8988T (cell line): ENCODE data around the gene CAPN2.
"Not testable (repeated sequence)": the region's sequence is repeated elsewhere in the genome, so short reads cannot be mapped to it uniquely, and the experiment has no call there.

ENCODE experiments used
- DNase-seq: peaks from one replicate; pipeline ENCODE4 v3.0.0; 2011

Gene CAPN2

DNA sequence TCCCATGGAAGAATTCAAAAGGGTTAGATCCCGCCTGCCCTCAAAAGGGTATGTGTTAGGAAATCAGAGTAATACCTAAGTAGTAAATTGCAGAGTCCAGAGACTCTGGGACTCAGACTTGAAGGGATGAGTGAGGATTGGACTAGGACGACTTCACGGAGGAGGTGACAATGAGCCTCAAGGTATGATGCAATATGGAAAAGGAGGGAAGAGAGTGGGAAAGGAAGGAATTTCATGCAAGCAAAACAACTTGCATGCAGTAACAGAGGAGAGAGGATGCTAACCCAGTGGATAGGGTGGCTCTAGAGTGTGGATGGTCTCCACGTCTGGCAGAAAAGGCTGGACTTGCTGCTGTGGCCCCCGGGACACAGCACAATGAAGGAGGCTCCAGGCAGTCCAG, 4.8 kb downstream of the CAPN2 start:
- DNase-seq = no peak

DNA sequence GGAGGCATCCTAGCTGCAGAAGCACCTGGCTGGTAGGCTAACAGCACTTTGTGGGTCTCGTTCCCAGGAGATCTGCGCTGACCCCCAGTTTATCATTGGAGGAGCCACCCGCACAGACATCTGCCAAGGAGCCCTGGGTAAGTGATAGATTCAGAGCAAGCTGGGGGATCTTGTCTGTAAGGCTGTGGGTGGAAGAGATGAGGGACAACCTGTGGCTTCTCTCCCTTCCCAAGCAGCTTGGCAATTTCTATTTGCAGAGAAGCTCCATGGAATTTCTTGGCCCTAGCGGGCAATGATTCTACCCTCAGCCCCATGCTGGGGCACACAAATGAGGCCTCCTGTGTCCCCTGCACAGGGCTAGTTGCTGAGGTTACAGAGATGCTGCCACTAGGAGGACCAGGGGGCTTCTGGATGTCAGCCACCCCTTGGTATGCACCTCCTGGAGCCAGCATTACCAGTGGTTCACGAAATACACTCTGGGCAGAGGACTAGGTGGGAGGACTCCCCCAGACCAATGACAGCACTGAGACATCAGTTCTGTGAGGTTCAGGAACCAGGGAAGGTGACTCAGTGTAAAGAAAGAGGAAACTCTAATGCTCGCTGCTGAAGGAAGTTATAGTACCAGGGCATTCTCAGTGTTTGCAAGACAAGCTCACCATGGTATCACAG, 5.5 kb downstream of the CAPN2 start:
- DNase-seq = no peak

DNA sequence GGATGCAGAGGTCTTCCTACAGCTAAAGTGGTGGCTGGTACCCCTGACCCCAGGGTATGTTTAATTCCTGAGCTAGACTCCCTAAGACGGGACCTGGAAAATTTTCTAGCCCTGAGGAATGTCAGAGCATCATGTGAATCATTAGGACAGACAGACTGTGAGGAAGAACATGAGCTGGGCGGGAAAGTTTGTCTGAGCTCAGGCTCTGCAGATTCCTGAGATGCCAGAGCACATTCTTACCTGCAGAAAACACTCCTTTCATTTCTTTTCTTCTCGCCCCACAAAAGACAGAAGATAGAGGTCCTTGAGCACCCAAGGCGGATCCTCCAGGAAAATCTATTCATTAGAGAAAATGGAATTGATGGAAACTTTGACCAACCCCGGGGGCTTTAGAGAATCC, 6.5 kb downstream of the CAPN2 start:
- no peak for DNase-seq

DNA sequence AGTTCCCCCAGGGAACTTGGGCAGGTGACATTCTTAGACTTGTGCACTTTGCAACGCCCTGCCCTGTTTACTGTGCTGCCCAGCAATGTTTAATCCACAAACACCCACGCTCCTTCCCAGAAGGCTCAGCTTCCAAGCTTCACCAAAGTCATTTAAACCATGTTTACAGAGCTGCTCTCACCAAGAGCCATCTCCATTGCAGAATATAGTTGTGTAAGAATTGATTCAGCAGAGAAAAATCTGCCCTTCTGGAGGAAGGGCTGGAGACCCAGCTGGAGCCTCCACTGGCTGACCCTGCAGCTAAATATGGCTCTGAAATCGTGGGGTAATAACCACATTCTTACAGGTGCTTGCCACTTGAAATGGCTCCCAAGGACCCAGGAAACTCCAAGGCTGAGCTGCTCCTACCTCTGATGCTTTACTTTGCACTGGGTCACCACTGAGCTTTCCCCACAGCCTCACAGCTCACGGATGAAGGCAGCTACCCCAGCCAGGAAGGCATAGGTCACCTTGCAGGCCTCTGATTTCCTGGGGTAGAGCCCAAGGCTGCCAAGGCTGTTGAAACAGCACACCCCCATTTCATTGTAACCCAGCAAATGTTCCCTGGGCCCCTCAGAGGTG, 8.7 kb downstream of the CAPN2 start:
- no peak for DNase-seq

DNA sequence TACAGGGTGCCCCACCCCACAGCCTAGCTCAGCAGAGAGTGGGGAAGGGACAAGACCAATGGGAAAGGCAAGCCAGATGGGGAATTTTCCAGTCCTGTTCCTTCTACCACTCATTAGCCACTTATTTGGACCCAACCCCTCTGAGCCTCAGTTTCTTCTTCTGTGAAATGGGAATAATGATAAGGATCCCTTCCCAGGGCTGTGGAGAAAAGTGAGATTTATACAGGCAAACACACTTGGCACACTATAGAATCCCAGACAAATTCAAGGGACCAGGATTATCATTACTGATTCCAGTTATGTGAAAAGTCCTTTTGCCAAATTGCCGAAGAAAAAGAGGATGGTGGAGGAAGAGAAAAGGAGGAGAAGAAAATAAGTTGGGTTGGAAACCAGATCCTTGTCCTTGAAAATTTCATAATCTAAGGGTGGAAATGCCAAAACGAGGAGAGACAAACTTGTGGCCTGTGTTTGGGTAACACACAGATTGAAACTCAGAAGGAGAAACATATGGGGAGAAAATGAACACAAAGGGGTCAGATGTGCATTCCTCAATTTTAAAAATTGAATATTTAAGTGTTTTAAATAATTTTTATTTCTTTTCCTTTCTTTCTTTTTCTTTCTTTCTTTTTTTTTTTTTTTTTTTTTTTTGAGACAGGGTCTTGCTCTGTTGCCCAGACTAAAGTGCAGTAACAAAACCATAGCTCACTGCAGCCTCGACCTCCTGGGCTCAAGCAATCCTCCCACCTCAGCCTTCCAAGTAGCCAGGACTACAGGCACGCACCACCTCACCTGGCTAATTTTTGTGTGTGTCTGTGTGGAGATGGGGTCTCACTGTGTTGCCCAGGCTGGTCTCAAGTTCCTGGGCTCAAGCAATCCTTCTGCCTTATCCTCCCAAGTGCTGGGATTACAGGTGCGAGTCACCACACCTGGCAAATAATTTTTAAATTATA, 9.6 kb downstream of the CAPN2 start:
- DNase-seq = no peak

DNA sequence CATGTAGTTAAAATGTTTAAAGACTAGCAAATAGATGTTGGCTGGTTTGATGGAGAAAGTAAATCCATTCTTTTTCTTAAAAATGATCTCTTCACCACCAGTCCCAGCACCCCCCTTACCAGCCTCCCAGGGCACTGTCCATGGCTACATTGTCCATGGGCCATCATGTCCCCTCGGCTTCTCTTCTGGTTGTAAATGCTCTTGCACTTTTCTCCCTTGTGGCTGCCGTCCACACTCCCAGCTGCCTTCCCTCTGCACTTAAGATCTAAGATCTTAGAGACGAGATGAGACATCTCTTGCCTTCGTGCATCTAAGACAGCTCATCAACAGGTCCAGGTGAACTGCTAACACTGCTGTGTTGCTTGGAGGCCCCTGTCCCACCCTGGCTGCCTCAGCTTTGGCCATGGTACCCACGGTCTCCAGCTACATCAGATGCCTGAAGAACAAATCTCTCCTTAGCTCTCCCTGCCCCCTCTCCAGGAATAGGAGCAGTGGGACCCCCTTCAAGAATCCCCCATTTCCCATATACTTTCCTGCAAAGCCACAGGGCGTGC, 11.1 kb downstream of the CAPN2 start:
- DNase-seq = no peak

DNA sequence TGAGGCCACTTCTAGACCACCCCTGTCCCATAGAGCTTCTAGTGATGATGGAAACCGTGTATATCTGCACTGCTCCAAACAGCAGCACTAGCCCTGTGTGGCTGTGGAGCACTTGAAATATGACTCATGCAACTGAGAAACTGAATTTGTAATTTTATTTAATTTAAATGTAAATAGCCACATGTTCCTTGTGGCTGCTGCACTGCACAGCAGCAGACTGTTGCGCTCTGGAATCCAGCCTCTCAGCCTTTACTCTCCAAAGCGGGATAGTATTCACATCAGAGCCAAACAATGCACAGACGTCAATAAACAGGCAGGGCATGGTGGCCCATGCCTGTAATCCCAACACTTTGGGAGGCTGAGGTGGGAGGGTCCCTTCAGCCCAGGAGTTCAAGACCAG, 12.0 kb downstream of the CAPN2 start:
- DNase-seq = no peak

DNA sequence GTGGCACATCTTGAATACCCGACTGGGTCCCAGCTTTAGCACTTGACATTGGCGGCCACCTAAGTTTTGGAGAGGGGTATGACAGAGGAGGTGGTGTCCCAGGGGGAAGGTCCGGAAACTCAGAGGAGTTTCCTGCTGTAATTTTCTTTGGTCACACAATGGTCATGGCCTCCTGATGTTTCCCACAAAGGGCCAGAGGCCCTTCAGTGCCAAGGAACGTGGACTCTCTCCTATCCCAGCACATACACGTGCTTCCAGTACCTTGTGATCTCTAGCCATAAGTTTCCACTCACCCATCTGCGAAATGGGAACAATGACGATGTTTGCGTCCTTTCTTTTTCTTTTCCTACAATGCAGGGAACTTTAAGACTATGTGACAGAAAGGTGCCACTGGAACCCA, 13.2 kb downstream of the CAPN2 start:
- DNase-seq = no peak

DNA sequence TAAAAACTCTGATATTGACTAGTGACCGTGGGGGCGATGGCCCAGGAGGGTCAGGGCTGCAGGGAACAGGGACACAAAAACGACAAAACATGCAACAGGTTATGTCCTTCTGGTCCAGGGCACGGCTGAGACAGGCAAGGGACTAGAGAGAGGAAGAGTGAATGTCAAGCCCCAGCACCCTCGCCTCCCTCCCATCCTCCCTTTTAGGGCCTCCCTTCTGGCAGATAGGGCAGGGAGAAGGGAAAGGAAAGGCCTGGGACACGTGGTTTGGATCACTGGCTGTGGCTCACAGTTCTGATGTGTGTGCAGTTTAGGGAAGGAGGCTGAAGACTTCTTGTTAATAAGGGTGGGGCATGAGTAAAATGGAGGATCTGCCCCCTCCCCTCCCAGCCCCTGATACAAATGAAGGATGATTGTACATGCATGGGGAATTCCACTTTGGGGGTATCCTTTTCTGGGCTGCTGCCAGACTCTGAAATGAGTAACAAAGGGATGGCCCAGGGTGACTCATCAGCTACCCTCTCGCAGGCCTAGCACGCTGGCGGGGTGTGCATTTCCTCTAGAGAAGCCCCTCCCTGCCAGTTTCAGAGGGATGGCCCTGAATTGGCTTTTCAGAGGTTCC, 14.2 kb downstream of the CAPN2 start:
- DNase-seq = peak; percentile 71

DNA sequence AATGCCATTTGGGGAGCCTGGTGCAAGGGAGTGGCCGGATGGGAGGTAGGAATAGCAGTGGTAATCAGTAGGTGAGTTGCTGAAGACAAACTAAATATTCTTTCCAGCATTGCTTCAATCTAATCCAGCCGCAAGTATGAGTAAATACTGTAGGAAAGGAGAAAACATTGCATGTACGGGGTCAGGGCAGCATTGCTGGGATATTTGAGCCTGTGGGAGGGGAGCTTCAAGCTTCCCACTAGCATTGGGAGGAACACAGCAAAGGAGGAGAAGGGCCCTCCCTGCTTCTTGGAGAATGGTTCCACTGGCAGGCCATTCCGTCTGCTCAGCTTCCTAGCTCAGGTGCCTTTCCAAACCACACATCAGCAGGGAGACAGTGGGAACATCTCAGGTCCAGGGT, 15.2 kb downstream of the CAPN2 start:
- no peak for DNase-seq

DNA sequence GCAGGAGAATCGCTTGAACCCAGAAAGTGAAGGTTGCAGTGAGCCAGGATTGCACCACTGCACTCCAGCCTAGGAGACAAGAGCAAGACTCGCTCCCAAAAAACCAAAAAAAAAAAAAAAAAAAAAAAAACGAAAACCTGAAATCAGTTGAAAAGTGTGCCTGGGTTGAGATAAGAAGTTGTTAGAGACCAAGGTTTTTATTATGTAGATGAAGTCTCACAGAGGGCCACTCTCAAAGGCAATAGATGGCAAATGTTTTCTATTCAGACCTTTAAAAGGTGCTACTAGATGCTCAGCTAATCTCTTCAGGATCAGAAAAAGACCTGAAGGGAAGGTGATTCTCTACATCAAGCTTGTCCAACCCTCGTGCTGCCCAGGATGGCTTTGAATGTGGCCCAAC, 17.6 kb downstream of the CAPN2 start:
- DNase-seq = no peak

DNA sequence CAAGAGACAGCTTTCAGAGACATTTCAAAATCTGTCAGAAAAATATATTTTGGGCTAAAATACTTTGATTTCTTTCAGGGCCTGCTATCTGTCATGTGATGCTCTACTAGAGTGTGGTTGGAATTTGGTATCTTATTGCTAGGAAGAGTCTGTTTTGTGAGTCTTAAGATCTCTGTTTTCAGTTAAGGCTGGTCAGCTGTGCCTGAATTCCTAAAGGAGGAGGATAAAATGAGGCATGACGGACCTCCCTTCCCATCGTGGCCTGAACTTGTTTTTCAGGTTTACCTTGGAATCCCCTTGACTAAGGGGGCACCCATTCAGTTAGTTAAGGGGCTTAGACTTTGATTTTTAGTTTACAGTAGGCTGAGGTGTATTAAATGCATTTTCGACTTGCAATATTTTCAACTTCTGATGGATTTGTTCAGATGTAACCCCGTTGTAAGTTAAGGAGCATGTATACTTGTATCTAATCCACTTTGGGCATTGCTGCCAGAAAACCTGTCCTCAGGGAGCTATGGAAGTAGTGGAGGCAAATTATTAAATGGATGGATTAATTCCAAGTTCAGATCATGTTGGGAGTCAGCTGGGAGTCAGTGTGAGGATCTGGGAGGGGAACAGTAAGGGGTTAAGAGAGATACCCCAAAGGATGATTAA, 18.3 kb downstream of the CAPN2 start:
- DNase-seq = no peak

DNA sequence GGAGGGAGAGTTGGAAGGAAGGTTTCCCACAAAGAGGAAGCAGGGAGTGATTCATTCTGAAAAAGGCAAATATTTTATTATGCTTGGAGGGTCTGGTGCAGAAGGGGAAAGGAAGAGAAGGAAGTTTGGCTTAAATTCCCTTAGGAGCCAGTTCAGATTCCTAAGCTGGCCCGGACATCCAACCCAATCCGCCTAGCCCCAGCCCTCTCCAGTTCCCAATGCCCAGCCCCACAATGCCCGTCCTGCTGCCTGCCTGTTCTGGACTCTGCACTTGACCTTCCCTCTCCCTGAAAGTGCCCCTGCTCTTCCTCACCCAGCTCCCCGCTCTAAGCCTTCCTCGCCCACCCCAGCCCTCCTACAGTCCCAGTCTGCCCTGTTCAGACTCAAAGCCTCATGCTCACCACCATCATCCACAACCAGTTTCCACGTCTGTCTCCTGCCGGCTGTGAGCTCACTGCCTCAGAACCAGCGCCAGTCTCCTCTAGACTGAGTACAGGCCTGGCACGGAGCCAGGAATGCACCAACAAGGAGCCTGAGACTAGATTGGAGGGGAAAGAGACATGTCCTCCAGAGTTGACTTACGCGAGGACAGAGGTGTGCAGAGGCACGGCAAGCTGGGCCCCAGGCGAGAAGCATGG, 18.9 kb downstream of the CAPN2 start:
- DNase-seq = no peak

DNA sequence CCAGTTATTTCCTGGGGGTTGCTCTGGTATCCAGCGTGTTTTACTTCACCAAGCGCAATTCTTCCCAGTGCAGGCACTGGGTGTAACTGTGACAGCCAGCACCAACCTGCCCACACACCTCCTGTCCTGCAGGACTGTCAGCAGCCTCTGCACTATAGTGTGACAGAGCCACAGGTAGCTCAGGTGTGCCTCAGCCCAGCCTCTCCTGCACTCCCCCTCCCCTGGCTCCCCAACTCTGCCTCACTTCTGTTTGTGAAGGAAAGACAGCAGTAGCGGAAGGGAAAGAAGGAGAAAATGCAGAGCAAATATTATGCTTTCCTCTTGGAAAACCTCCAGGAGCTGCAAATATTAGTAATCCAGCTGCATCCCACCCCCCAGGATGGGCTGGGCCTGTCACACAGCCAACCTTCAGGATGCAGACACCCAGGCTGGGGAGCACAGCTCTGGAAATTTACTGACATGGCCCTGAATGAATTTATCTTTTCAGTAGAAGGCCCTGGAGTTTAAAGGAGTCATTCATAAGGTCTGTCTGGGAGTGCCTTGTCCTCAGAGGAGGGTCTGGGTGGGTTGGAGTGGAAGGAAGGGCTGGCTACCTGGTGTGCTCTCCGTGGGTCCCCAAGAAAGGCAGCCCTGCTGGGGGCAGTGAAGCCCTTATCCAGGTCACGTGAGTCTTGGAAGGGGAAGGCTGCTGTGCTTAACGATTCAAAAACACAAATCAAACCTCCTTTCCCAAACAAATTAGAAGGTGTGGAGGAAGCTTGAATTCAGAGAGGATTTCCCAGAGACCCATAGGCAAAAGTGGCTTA, 20.9 kb downstream of the CAPN2 start:
- DNase-seq = no peak

DNA sequence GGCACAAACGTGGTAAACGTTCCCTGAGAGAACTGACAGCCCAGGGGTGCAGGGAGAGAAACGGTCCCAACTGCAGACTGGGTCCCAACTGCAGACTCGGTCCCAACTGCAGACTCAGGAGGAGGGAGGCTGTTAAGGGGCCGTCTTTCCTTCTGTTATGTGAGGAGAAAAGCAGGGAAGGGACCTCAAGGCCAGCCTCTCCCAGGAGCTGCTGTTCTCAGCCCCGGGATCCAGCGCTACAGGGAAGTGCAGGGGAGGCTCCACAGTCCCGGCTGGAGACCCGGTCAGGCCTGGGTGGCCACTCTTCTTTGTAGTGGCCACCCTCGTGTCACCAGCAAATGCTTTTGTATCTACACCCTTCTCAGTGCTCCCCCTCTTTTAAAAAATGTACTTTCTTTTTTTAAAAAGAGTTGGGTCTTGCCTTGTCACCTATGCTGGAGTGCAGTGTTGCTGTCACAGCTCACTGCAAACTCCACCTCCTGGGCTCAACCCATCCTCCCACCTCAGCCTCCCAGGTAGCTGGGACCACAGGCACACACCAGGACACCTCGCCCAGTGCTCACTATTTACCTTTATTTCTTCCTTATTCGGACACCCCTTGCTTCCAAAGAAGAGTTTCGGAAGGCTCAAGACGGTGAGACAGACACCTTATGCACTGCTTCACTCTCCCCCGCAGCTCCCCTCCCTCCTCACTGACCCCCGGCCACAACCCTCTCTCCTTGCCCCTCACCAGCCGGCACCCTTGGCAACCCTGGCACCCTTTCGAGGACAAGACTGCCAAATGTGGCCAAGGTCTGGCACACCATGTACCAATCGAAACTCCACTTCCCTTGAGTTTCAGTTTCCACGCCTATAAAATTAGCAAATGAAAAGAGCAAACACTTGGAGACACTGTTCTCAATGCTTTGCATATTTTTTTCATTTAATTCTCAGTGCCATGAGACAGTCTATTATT, 21.8 kb downstream of the CAPN2 start:
- no peak for DNase-seq

DNA sequence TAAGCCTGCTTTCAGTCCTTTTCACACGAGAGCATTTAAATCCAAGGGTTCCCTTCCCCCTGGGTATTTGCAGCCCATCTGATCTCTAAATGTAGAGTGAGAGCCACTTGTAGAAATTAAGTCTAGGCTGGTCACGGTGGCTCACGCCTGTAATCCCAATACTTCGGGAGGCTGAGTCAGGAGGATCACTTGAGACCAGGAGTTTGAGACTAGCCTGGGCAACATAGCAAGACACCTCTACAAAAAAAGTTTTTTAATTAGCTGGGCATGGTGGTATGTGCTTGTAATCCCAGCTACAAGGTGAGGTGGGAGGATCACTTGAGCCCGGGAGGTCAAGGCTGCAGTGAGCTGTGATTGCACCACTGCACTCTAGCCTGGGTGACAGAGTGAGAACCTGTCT, 24.3 kb downstream of the CAPN2 start:
- DNase-seq = not testable (repeated sequence)

DNA sequence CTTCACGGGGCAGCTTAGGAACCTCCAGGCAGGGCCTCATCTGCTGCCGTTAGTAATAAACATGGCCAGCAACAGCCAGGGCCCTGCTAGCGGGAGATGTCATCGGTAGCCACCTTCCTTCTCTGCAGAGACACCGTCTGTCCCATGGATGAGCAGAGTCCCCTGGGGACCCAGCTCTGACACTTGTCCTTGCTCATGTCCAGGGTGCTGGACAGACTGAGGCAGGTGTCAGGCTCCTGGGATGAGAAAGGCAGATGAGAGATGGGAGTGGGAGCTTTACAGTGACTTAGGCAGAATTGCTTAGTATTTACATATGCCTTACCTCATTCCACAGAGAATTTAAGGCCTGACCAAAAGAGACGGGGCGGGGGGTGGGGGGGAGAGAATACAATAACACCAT, 25.0 kb downstream of the CAPN2 start:
- DNase-seq = no peak

DNA sequence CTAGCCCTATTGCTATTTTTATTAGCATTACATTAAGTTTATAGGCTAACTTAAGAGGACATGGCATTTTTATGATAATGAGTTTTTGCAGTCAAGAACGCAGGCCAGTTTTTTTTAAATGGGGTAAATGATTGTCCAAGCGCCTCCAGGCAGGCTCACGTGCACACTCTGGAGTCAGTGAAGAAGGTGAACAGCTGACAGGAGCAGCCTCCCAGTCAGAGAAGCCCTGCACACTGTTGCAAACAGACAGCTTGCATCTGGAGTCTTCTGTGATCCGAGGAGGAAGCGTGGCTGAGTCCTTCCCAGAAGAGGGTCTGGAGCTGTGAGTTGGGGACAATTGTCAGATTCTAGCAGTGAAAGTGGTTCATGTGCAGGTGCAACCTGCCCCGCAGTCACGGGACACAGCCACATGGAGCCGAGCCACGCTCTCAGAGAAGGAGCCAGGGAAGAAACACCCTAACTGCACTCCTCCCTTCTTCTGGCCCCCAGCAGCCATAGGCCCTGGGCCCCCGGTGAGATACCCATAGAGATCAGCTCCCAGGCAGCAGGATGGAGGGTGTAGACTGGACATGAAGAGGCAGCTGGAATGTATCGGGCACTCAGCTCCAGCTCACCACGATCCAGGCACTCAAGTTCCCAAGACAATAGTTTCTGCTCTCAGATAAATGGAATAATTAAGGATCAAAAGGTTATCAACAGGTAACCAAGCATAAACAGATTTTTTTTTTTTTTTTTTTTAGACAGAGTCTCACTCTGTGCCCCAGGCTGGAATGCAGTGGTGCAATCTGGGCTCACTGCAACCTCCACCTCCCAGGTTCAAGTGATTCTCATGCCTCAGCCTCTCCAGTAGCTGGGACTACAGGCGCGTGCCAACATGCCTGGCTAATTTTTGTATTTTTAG, 26.4 kb downstream of the CAPN2 start:
- DNase-seq = no peak
